ENCODE measurements around the gene TRMT5. TPM values are rescaled to one million over a fixed set of nuclear protein-coding genes. Genes with fewer than 3 reads are reported as not detected.

TRMT5 gene
- total RNA-seq, 2 donors from 2014 or later: 4.2 to 4.6 TPM

GRCh38 chr14:60951776-60952435 is 29.0 kb downstream of the TRMT5 start:
- TF ChIP-seq CTCF (IDR thresholded peaks at IDR 0.05): no peak

GRCh38 chr14:60946773-60947172 is 34.1 kb downstream of the TRMT5 start:
- H3K9me3 ChIP-seq: no peaks in the 10 kb centered on the region
- TF ChIP-seq CTCF (IDR thresholded peaks at IDR 0.05): no peak
- H3K4me1 ChIP-seq: peaks cover 0 to 19% of the 10 kb centered on the region in 2 donors
- DNase-seq (ENCODE audit: low spot score): no peak
- H3K27me3 ChIP-seq: no peaks in the 10 kb centered on the region
- H3K27ac ChIP-seq: no peak overlapping the region
- H3K36me3 ChIP-seq: no peaks in the 10 kb centered on the region
- no peak overlapping the region for H3K4me3 ChIP-seq

More at GRCh38 chr14:60951776-60952435, 29.0 kb downstream of the TRMT5 start:
- H3K4me1 ChIP-seq: peaks cover 0 to 7% of the 10 kb centered on the region in 2 donors
- peaks cover 0 to 19% of the 10 kb centered on the region in 2 donors for H3K9me3 ChIP-seq
- H3K4me3 ChIP-seq: no peak overlapping the region
- no peak for DNase-seq (ENCODE audit: low spot score)
- H3K27ac ChIP-seq: peak overlapping the region in 1 of 2 donors; percentile 7
- H3K36me3 ChIP-seq: no peaks in the 10 kb centered on the region
- no peaks in the 10 kb centered on the region for H3K27me3 ChIP-seq

- H3K36me3 ChIP-seq: no peaks in the 10 kb centered on the region
- H3K27me3 ChIP-seq: no peaks in the 10 kb centered on the region
- peaks cover 0 to 19% of the 10 kb centered on the region in 2 donors for H3K4me1 ChIP-seq
- H3K9me3 ChIP-seq: no peaks in the 10 kb centered on the region
- TF ChIP-seq CTCF (IDR thresholded peaks at IDR 0.05): no peak
- DNase-seq (ENCODE audit: low spot score): no peak
- no peak overlapping the region for H3K4me3 ChIP-seq
- H3K27ac ChIP-seq: no peak overlapping the region
Observed at GRCh38 chr14:60945984-60946383, 34.9 kb downstream of the TRMT5 start.

- no peaks in the 10 kb centered on the region for H3K36me3 ChIP-seq
- DNase-seq (ENCODE audit: low spot score): no peak
- no peak overlapping the region for H3K4me3 ChIP-seq
- peaks cover 0 to 12% of the 10 kb centered on the region in 2 donors for H3K4me1 ChIP-seq
- no peaks in the 10 kb centered on the region for H3K9me3 ChIP-seq
- H3K27ac ChIP-seq: peak overlapping the region in 1 of 2 donors; percentile 42
- no peaks in the 10 kb centered on the region for H3K27me3 ChIP-seq
- TF ChIP-seq CTCF (IDR thresholded peaks at IDR 0.05): no peak
Observed at GRCh38 chr14:60944204-60944603, 36.7 kb downstream of the TRMT5 start.

- H3K27ac ChIP-seq: peak overlapping the region in 1 of 2 donors; percentile 42
- no peak for DNase-seq (ENCODE audit: low spot score)
- no peaks in the 10 kb centered on the region for H3K36me3 ChIP-seq
- no peak overlapping the region for H3K4me3 ChIP-seq
- H3K27me3 ChIP-seq: no peaks in the 10 kb centered on the region
- peaks cover 0 to 12% of the 10 kb centered on the region in 2 donors for H3K4me1 ChIP-seq
- no peak for TF ChIP-seq CTCF (IDR thresholded peaks at IDR 0.05)
- H3K9me3 ChIP-seq: no peaks in the 10 kb centered on the region
Observed at GRCh38 chr14:60943637-60944032, 37.2 kb downstream of the TRMT5 start.

GRCh38 chr14:60935319-60935718 is 45.6 kb downstream of the TRMT5 start:
- no peaks in the 10 kb centered on the region for H3K27me3 ChIP-seq
- H3K36me3 ChIP-seq: no peaks in the 10 kb centered on the region
- H3K9me3 ChIP-seq: no peaks in the 10 kb centered on the region
- H3K27ac ChIP-seq: no peak overlapping the region
- no peak for TF ChIP-seq CTCF (IDR thresholded peaks at IDR 0.05)
- no peak overlapping the region for H3K4me3 ChIP-seq
- H3K4me1 ChIP-seq: no peaks in the 10 kb centered on the region
- DNase-seq (ENCODE audit: low spot score): no peak

Measured in right atrium auricular region (tissue), 2 donors.